GM21717 (cell line): ENCODE data around the gene STRIP2.
"Not testable (repeated sequence)": the region's sequence is repeated elsewhere in the genome, so short reads cannot be mapped to it uniquely, and the experiment has no call there.

Source experiments
- ATAC-seq: cut with Tn5 transposase; IDR thresholded peaks from one replicate; pipeline ENCODE4 v1.9.1; 2021; ENCODE audit warnings: mild to moderate bottlenecking, moderate library complexity; ENCODE audit not compliant: unreplicated experiment

The STRIP2 gene

DNA sequence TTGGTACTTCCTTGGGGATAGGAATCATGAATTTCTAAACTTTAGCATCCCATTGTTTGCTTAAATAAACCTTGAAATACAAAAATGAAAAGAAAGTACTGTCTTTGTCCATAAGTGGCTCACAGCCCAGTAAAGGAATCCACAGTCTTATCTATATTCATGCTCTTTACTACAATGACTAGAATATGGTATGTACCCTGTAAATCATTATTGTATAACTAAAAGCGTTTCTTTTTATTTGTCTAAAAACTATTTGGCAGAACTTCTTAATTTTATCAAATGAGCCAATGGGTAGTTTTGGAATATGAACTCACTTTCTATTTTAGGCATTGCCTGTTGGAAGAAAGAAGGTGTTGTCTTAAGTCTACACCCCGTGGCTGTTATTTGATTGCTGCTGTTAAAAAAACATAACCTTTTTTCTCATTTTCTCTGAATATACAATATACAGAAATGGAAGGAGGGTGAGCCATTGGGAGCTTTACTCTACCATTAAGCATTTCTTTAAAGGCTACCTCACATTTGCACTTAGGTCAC lies 12.4 kb upstream of the STRIP2 start:
- ATAC-seq = no peak

DNA sequence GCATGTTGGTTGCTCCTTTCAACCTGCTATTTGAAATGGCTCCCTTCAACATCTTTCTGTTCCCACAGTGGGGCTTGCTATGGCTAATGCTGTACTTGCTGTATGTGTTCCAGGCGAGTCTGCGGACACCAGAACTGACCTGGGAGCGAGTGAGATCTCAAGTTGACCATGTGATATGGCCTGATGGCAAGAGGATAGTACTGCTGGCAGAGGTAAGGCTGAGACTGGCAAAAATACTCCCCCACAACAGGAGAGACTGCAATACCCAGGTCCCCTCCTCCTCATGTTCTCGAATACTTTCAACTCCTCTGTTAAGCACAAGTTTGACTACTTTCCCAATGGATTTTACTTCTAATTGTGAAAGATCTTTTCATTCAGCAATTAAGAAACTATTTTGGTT lies 11.5 kb upstream of the STRIP2 start:
- no peak for ATAC-seq

GRCh38 chr7:129423700-129424410 lies 10.4 kb upstream of the STRIP2 start:
- no peak for ATAC-seq

DNA sequence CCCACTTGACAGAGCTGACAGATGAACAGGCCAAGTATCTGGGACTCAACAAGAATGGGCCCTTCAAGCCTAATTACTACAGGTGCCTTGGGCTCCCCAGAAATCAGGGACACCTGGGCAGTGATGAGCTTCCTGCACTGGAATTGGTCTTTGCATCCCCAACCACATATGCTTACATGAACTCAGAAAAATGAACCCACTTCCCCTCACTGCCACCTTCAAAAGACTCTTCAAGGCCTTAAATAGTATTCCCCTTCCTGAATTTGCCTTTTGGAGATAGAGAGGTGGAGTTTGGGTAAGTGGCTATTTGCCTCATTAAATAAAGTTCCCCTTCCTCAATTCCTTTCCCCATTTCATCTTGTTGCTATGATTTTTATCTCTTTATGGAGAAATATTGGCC lies 7.8 kb upstream of the STRIP2 start:
- ATAC-seq = no peak

- no peak for ATAC-seq
Observed at GRCh38 chr7:129427526-129428045, 6.6 kb upstream of the STRIP2 start.

DNA sequence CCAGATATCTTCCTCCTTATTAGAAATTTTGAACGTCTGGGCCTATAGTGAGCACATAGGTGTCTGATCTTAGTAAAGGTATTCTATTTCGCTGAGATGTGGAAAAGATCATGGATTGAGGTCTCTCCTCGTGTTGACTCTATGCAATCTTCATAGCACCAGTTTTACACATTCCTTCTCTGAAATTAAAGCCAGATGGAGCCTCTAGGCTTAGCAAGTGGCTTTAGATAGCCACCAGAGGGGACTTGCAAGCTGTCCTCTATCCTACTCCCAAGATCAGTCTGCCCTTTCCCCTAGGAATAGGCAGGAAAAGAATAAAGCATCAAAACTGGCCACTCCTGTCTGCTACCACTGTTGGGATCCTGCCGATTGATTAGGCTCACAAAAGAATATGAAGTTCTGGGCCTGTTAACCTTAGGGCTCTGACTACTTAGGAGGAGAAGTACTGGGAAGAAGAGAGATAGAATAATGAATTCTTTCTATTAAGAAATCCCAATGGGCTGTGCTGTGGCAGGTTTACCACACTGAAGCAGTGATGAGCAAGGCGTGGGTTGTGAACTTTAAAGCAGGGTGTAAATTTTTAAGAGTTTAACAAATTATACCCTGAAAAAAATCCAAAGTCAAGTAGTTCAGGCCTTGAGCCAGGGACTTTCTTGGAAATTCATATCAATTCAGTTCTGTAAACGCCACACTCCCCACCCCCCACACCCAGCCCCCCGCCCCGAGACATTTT lies 2.2 kb upstream of the STRIP2 start:
- no peak for ATAC-seq

DNA sequence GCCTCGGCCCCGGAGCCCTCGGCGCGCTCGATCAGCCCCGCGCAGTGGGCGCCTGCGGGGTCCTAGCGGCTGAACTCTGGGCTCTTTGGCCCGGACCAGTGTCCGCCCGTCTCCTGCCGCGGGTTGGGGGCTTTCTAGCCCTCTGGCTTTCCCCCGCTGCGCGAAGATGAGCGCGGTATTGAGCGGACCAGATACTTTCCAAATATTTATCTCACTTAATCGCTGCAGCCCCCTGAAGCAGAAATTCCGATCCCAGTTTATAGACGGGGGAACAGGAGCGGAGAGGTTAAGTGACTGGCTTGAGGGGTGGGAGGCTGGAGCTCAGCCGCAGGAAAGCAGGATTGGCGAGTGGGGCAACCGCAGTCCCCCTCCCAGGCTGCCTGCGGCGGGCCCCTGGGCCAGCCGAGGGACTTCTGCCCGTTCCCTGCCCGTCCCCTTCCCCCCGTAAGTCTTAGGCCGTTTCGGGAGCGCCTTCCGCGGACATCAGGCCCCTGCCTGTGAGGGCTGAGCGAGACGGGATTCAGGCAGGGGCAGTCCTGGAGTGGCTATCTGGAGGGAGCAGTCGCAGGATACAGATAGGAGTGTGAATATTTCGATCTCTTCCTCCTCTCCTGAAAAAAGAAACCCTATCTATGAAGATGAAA lies 565 bp downstream of the STRIP2 start:
- ATAC-seq = no peak

- no peak for ATAC-seq
Observed at GRCh38 chr7:129435414-129435829, 1.2 kb downstream of the STRIP2 start.

DNA sequence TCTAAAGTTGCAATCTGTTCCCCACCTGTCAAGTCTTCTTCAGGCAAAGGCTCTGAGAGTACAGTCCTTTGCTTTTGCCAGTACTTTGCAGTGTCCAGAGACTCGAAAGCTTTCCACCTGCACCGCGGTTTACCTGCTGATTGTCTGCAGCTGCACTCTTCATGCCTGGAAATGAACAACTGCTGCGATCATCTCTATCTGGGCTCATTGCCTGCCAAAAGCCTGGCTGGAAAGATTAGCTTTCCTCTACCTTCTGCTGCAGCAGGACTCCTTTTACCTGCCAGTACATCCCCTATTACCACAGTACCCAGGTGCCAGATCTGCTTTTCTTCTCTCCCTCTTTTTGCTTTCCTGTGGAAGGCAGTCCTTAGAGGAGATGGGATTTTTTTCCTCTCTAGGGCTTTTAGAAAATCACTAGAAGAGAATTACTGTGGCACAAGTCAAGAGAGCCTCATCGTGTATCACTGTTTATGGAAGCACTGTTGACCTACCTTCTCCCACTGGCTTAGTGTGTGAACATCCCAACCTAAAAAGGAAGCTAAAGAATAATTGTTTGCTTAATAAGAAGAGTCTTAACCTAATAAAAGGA lies 2.2 kb downstream of the STRIP2 start:
- no peak for ATAC-seq

GRCh38 chr7:129437190-129437589 lies 3.0 kb downstream of the STRIP2 start:
- ATAC-seq = no peak

DNA sequence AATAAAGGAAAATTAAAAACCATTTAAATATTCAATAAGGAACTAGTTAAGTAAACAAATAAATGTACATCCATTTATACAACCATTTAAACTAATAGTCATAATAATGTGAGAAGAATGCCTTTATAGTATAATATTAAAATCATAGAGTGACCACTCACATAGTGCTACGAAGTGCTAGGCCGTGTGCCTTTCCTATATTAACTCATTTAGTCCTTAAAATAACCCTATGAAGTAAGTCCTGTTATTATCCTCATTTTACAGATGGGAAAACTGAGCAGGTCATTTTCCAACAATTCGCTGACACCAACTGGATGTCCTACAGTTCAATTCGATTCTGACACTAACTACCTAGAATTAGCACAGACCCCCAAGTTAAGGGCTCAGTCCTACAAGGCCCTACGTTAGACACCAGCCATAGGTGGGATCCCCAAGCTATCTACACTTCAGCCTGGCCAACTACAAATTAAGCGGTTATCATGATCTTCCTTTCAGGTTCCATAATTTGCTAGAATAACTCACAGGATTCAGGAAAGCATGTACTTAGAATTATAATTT lies 4.1 kb downstream of the STRIP2 start:
- no peak for ATAC-seq

DNA sequence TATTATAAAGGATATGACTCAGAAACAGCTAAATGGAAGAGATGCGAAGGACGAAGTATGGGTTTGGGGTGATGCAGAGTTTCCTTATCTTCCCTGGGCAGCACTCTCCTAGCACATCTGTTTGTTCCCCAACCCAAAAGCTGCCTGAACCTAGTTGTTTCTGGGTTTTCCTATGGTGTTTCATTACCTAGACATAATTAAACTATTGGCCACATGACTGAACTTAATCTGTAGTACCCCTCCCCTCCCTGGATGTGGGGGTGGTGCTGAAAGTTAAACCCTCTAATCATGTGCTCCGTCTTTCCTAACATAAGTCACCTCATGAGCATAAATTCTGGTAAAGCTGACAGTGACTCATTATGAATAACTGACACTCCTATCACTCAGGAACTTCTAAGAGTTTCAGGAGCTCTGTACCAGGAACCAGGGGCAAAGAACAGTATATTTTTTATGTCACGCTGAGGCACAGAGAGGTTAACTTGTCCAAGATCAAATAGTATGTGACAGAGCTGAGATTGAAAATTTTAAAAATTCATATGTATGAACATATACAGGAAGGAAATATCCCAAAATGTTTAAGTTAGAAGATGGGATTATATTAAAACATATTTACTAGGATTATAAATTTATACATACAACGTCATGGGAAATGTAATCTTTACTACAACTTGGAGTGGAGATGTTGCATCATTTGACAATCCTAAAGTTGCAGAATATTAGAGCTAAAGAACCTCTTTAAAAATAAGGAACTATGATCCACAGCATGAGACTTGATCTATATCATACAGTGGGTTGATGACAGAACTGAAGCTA lies 4.8 kb downstream of the STRIP2 start:
- ATAC-seq = no peak

DNA sequence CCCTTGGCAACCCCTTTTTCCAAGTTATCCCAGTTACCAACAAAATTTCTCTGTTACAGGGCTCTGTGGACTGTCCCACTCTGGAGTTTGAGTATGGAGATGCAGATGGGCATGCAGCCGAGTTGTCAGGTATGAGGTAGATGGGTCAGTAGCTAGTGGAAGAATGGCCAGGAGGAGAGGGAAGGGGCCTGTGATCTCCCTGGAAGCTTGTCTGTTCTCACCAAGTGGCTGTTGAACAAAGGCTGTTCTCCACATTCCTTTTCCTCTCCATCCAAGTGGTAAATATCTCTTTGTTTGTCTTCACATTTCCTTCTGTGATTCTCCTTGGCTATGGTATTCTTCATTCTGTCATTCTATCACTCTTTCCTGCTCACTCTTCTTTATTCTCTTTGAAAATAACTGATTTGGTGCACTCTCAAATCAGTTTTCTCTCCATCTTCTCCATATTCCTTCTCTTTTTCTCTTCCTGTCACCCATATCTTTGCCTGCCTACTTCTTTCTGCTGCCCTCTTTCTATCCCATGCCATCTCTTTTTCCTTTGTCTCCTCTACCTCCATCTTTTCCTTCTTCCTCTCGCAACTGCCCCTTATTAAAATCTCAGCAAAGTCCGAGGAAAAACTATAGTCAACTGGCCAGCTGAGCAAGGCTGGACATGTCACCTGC lies 5.9 kb downstream of the STRIP2 start:
- no peak for ATAC-seq

DNA sequence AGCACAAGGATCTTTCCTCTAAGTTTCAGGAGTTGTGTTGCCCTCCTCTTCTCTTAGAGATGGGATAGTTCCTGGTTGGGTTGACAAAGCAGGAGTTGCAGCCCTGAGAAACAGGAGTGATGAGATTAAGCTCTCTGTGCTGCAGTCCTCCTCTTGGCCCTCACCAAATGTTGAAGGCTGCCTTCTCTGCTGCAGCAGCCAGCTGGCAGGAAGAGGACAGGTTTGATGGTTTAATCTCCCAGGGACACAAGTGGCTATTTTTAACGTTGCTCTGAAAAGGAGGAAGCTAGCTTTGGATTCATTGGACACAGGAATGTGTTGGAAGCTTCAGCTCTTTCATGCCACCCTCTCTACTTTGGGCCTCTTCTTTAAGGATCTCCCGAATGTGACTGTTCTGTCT lies 9.4 kb downstream of the STRIP2 start:
- ATAC-seq = no peak

- ATAC-seq = not testable (repeated sequence)
Observed at GRCh38 chr7:129444776-129445175, 10.5 kb downstream of the STRIP2 start.

- not testable (repeated sequence) for ATAC-seq
Observed at GRCh38 chr7:129446925-129447324, 12.7 kb downstream of the STRIP2 start.

DNA sequence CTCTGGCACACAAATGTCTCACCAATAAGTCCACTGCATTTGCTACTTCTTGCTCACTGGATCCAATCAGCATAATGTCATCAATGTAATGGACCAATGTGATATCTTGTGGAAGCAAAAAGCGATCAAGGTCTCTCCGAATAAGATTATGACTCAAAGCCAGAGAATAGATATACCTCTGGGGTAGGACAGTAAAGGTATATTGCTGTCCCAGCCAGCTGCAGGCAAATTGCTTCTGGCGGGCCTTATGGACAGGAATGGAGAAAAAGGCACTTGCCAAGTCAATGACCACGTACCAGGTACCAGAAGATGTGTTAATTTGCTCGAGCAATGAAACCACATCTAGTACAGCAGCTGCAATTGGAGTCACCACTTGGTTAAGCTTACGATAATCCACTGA lies 13.2 kb downstream of the STRIP2 start:
- not testable (repeated sequence) for ATAC-seq

GRCh38 chr7:129448608-129449007 lies 14.4 kb downstream of the STRIP2 start:
- not testable (repeated sequence) for ATAC-seq

- ATAC-seq = no peak
Observed at GRCh38 chr7:129450295-129450694, 16.1 kb downstream of the STRIP2 start.
